GM19452 (cell line): ENCODE measurements around the gene CREBBP.

Source experiments
- ATAC-seq: cut with Tn5 transposase; IDR thresholded peaks from one replicate; pipeline ENCODE4 v1.9.1; 2021; ENCODE audit not compliant: unreplicated experiment

CREBBP gene

DNA sequence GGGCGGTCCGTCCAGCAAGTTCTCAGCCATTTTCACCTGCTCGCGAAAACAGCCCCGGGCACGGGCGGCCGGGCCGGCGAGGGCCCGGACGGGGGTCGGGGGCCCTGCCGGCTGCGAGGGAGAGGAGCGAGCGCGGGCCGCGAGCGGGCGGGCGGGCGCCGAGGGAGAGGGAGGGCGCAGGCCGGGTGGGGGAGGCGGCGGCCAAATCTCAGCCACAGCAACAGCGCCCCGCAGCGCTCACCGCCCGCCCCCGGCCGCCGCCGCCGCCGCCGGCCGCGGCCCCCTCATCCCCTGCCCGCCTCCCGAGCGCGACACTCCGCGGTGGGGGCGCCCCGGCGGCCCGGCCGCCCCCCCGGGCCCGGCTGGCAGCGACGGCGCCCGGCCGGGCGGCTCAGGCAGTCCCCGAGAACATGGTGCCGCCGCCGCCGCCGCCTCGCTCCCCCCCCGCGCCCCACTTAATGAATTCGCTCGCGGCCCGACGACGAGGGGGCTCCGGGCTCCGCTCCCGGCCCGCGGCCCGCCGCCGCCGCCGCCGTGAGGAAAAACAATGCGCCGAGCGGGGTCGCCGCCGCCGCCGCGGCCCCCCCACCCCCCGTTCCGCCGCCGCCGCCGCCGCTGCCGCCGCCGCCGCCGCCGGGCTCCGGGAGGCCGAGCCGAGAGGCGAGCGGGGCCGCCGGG, 487 bp downstream of the CREBBP start:
- peak; percentile 62 for ATAC-seq

DNA sequence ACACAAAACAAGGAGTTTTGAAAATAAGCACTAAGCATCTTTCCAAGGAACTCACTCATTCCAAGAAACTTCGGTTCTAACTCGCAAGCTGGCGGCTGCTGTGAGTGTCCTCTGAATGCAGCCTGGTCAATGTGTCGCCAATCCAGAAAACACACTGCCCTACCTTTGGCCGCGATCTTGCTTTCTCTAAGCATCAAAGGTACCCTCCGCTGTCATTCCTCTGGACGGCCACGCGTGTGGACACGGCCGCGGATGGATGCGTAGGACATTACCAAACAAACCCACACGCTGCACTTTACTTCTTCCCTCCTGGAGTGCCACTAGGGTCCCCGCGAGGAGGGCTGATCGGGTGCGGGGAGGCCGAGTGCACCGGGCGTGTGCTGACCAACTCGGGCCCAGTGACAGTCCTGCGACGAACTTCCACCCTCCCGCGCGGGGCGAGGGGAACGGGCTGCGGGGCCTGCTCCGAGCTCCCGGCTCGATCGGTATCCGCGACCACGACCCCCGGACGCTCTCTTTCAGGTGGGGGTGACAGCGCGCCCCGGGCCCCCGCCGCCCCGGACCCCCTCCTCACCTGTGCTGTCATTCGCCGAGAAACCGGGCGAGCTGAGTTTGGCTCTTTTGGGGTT, 1.1 kb downstream of the CREBBP start:
- no peak for ATAC-seq

DNA sequence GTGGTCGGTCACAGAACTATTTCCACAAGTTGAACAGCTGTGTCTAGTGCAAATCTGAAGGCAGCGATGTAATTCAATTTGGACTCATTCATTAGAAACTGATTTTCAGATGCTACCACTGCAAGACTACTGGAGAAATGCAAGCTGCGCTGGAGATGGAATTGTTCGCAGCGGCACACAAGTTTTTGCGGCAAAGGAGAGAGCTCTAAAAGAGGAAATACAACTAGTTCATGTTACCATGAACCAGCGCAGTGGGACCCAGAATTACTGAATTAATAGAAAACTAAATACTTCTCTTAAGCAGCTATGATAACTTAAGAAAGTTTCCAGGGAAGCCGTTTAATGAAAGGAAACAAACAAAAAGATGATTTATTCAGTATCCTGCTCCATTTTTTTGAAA, 1.9 kb downstream of the CREBBP start:
- no peak for ATAC-seq

- ATAC-seq, result no peak
Measured at GRCh38 chr16:3876695-3877094, 3.8 kb downstream of the CREBBP start.

- no peak for ATAC-seq
Measured at GRCh38 chr16:3876160-3876559, 4.4 kb downstream of the CREBBP start.

DNA sequence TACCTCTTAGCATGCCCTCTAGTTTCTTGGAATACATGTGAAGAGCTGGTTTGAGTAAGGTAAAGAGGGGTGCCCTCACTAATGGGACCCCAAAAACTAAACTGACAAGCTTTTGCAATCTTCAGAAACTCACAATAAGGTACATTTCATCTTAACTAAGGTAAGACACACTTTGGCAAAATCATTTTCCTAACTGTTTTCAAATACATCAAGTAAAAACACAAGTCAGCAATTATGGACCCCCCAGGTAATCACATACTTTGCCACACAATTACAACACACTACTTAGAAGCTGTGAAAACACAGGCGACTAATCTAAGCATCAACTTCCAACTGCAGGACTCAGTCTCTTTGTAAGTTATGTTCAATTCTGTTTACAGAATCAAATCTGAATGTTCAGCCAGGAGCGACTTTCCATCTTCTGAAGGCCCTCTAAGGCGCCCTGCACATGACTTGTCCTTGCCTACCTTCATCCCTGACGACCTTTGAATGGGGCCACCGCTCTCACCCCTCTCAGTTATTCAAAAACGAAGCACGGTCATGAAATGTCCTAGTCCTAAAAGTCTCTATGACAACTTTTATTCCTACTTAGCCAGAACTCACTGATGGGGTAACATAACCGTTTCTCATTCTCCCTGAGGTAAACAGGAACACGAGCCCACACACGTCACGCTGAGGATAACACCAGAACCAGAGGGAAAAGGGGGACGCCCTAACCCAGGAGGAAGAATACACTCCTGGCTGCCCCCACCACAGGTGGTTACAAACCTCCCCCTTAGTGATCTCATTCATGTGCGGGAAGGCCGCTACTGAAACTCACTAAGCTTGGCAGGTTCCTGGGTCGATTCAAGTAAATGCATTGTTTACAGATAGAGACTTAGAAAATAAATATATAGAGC, 5.5 kb downstream of the CREBBP start:
- ATAC-seq, result no peak

GRCh38 chr16:3874242-3874641, 6.3 kb downstream of the CREBBP start:
- no peak for ATAC-seq

GRCh38 chr16:3873482-3874173, 6.9 kb downstream of the CREBBP start:
- no peak for ATAC-seq

GRCh38 chr16:3872216-3872895, 8.2 kb downstream of the CREBBP start:
- ATAC-seq, result no peak

- no peak for ATAC-seq
Measured at GRCh38 chr16:3868967-3869366, 11.5 kb downstream of the CREBBP start.

- no peak for ATAC-seq
Measured at GRCh38 chr16:3868556-3868955, 12.0 kb downstream of the CREBBP start.

DNA sequence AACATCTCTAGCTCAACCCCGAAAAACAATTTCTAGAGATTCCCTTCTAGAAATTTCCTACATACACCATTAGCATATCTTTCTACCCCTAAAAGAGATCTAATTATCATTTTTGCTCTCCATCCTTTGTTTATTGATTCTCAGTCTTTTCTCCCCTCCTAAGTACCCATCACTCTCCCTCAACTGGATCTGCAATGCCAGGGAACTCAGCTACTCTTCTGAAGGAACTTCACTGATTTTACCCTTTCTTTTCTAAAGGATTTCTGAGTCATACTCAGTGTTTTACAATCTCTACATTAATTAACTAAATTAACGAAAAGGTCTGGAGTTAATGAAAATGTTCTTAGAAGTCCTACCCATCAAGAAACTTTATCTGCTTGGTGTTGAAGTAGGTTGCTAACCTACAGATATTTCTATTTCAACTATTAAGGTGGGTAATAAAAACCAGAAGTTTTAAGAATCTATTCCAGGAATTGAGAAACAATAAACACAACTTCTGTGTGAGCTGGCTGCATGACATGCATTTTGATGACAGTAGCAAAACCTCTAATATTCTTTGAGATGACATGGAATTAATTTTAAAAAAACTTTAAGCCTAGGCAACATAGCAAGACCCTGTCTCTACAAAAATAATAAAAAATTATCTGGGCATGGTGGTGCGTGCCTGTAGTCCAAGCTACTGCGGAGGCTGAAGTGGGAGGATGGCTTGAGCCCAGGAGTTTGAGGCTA, 13.6 kb downstream of the CREBBP start:
- ATAC-seq, result no peak

DNA sequence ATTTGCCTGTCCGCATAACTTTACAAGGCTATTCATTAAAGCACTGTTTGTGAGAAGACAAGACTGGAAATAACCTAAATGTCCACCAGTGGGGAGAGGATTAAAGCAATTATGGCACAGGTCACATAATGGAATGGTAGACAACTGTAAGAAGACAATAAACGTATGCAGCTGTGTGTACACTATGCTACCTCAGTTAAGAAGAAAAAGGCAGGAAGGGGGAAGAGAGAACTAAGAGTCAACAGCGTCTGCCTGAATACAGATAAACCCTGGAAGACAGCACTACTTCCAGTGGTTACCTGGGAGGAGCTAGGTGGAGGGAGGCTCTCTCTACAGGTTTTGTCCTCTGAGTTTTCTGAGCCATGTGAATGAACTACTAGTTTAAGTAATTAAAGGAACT, 15.3 kb downstream of the CREBBP start:
- ATAC-seq, result no peak

DNA sequence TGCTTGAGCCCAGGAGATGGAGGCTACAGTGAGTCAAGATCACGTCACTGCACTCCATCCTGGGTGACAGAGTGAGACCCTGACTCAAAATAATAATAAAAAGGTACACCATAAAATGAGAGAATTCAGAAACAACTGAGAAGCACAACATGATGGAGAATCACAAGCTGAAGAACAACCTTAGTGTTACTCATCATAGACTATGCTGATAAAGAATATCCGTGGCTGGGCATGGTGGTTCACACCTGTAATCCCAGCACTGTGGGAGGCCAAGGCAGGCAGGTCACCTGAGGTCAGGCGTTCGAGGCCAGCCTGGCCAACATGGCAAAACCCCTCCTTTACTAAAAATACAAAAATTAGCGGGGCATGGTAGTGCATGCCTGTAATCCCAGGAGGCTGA, 16.0 kb downstream of the CREBBP start:
- ATAC-seq, result no peak

GRCh38 chr16:3863587-3863986, 16.9 kb downstream of the CREBBP start:
- no peak for ATAC-seq

DNA sequence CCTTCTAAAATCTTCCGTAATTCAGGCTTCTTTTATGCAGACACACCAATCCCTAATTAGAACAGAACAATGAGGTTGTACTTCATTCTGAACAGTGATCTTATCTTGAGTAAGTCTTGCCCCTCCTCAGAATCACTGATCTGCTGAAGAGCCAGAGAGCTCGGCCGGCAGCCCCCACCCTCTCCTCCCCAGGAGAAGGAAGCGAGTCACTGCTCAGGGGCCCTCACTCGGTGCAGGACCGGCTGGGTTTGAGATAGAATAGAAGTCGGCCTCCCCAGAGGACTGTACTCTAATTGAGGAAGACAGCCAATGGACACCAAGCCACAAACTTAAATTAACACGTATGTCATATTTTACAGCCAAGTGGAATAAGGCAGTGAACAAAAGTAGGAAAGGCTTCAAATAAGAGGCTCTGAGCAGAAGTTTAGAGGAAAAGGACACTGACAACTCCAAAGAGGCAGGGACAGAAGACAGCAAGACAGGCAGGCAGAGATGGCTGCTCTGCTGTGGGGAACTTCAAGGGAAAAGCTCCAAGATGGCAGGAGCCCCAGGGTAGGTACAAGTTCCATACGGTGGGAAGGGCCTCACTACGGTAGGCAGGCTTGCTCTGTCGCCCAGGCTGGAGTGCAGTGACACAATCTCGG, 18.6 kb downstream of the CREBBP start:
- ATAC-seq, result no peak

DNA sequence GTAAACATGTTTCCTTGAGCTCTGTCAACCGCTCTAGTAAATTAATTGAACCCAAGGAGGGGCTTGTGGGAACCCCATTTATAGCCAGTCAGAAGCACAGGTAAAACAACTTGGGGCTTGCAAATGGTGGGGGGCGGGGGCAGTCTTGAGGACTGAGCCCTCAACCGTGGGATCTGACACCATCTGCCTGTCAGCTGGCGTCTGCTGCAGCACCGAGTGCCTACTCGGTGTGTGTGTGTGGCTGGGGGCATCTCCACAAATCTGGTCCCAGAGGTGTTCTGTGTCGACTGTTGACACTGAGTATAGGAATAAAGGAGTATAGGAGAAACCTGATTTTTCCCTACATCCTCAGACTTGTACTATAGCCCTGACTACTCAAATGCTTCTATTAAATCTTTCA, 20.6 kb downstream of the CREBBP start:
- ATAC-seq, result no peak

GRCh38 chr16:3858801-3859200, 21.7 kb downstream of the CREBBP start:
- ATAC-seq, result no peak

- peak; percentile 44 for ATAC-seq
Measured at GRCh38 chr16:3857189-3858043, 23.1 kb downstream of the CREBBP start.
